SK-N-SH (cell line): ENCODE measurements around the gene TNRC6B.

Experiments
- CTCF ChIP-seq: fragments of 200-600 bp; sonication (generic); IDR thresholded peaks from 2 replicates; pipeline ENCODE4 v1.6.1; 2017; ENCODE audit warnings: antibody characterized with exemption, mild to moderate bottlenecking, moderate library complexity
- GABPA ChIP-seq: IDR thresholded peaks from 2 replicates; pipeline ENCODE4 v1.4.0; 2012; ENCODE audit warnings: low read depth, mild to moderate bottlenecking
- RFX5 ChIP-seq: IDR thresholded peaks from 2 replicates; pipeline ENCODE4 v1.6.1; 2012; ENCODE audit warnings: mild to moderate bottlenecking, improper control_type of control experiment, low read length

- TF ChIP-seq CTCF (no peak), GABPA (no peak), RFX5 (no peak)
These were observed 24.7 kb downstream of the TNRC6B start for GRCh38 chr22:40202225-40202944.
